AG09319 (cell line): ENCODE results near the gene BCL2L2.
A peak's percentile ranks its signal among the peaks of the same experiment; 100 is the strongest.

Experiments used
- DNase-seq: peaks from one replicate; pipeline ENCODE4 v3.0.0-alpha.2; 2010; ENCODE audit warnings: low read depth; ENCODE audit errors: extremely low read depth
- TF ChIP-seq, protein P1 (sequence below): IDR thresholded peaks from 2 replicates; pipeline ENCODE4 v1.5.1; 2011; ENCODE audit warnings: low read depth, mild to moderate bottlenecking, inconsistent platforms, low read length, moderate library complexity

The BCL2L2 gene

DNA sequence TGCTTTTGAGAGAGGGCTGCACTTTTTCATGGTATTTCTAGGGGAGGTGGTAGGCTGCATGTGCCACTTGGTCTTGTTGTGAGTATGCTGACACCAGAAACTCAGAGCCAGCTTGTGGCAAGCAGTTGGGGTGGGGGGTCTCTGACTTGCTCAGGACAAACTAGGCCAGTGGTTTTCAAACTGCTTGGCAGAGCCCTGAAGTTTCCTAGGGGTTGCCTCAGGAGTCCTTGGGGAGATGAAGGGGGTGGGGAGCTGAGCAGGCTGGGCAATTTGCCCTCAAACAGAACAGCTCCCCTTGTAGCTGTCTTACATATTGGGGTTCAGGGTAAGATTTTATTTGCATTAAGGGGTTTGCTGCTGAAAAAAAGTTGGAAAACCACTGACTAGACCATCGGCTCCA, 3.9 kb downstream of the BCL2L2 start:
- no peak for DNase-seq
- TF ChIP-seq, protein P1, sequence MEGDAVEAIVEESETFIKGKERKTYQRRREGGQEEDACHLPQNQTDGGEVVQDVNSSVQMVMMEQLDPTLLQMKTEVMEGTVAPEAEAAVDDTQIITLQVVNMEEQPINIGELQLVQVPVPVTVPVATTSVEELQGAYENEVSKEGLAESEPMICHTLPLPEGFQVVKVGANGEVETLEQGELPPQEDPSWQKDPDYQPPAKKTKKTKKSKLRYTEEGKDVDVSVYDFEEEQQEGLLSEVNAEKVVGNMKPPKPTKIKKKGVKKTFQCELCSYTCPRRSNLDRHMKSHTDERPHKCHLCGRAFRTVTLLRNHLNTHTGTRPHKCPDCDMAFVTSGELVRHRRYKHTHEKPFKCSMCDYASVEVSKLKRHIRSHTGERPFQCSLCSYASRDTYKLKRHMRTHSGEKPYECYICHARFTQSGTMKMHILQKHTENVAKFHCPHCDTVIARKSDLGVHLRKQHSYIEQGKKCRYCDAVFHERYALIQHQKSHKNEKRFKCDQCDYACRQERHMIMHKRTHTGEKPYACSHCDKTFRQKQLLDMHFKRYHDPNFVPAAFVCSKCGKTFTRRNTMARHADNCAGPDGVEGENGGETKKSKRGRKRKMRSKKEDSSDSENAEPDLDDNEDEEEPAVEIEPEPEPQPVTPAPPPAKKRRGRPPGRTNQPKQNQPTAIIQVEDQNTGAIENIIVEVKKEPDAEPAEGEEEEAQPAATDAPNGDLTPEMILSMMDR: no peak

DNA sequence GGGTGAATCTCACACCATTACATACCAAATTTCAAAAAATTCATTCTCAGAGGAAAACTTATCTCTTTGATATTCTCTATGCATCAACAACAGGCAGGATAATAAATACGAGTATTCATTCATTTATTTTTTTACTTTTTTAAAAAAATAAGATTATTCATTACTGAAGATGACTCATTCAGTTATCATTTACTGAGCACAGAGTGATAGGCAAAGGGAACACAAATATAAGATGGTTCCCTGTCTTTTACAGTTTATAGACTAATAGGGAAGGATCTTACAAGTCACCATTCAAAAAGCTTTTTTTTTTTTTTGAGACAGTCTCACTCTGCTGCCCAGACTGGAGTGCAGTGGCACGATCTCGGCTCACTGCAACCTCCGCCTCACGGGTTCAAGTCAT, 9.7 kb downstream of the BCL2L2 start:
- TF ChIP-seq, protein P1: no peak

DNA sequence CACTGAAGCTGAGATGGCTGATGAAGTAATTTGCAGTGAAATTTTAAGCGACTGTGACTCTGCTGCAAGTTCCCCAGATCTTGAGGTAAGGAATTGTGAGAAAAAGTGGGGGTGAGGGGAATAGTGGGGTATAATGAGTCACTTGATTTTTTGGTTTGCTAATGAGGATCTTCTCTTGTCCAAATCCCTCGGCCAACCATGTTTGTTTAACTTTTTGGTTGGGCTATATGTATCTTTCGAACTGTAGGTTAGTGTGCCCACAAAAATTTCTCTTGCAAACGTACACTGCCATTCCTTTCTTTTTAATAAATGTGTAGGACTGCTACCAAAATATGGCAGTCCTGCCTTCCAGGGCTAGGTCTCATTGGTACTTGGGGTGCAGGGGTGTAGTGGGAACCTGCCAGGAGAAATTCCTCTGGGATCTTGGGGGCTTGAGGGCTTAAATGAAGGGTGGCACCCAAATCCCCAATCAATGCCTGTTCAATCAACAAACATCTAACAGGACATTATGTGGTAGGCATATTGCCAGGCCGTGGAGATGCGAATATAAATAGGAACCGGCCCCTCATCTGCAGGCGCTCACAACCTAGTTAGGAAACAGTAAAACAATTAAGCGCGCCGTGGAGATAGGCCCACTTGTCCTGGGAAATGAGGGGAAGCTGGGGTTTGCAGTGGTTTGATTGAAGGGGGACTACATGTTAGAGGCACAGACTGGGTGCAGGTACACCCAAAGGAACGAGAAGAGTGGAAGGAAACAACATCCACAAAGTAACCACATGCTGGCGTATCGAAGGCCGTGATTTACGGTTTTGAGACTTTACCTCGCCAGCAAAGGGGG, 13.3 kb downstream of the BCL2L2 start:
- DNase-seq: no peak
- TF ChIP-seq, protein P1: no peak

More for the DNA sequence above, 9.7 kb downstream of the BCL2L2 start:
- no peak for DNase-seq

DNA sequence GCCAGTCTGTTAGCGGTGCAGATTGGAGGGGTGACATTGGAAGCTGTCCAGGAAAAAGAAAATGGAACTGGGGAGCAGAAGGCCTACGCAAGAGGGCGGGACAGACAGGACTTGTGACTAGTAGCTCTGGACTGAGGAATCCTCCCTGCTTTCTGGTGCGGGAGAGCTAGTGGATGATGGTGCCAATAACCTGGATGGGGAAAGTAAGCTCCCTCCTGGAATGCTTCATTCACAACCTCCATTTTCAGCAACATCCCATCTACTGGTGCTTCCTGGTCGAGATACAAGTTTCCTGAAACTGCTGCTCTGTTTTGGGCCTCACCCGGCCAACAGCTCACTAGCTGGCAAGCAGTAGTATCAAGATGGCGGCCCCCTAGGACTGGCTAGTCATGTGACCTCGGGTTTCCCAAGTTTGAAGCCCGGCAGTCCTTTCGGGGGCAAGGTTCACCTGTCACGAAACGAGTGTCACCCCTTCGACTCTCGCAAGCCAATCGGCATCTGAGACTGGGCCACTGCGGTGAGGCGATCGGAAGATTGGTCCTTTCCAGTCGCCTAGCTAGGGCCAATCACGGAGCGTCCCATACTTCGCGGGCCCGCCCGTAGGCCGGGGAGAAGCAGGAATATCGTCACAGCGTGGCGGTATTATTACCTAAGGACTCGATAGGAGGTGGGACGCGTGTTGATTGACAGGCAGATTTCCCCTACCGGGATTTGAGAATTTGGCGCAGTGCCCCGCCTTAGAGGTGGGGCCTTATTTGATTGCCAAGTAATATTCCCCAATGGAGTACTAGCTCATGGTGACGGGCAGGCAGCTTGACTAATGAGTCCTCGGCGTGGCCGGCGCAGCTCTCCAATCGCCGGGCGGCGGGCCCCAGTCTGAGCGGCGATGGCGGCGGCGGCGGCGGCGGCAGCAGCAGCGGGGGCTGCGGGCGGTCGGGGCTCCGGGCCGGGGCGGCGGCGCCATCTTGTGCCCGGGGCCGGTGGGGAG, 14.2 kb downstream of the BCL2L2 start, which contains the start of gene PABPN1:
Gene PABPN1, plus strand, starts transcription at position 874 of the 988 bp plus-strand sequence. Its CDS starts 13 bp downstream, at position 887.
- TF ChIP-seq, protein P1: no peak
- peak; percentile 100 for DNase-seq

DNA sequence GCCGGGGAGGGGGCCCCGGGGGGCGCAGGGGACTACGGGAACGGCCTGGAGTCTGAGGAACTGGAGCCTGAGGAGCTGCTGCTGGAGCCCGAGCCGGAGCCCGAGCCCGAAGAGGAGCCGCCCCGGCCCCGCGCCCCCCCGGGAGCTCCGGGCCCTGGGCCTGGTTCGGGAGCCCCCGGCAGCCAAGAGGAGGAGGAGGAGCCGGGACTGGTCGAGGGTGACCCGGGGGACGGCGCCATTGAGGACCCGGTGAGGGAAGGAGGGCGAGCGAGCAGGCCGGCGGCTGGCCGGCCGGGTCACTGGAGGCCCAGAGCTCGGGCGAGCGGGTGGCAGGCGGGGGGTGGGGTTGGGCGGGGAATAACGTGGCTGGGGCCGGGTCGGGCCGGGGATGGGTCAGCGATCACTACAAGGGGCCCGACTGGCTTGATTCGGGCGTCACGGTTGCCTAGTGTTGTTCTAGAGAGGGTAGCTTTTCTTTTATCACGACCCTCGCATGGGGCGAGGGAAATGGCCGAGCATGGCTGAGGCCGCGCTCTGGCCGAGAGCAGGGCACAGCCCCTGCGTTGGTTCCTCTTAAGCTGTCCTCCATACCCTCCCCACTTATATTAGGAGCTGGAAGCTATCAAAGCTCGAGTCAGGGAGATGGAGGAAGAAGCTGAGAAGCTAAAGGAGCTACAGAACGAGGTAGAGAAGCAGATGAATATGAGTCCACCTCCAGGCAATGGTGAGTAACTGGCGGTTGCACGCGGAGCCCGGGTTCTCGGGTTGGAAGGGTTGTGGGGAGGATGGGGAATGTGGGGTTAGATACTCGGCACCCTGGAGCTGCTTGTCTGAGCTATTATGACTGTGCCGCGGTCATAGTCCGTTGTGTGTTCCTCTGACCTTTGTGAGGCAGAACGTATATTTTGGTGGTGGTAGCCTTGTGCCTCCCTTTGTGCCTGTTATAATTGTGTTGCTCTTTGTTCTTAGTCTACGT, 15.2 kb downstream of the BCL2L2 start:
- TF ChIP-seq, protein P1: no peak
- no peak for DNase-seq

DNA sequence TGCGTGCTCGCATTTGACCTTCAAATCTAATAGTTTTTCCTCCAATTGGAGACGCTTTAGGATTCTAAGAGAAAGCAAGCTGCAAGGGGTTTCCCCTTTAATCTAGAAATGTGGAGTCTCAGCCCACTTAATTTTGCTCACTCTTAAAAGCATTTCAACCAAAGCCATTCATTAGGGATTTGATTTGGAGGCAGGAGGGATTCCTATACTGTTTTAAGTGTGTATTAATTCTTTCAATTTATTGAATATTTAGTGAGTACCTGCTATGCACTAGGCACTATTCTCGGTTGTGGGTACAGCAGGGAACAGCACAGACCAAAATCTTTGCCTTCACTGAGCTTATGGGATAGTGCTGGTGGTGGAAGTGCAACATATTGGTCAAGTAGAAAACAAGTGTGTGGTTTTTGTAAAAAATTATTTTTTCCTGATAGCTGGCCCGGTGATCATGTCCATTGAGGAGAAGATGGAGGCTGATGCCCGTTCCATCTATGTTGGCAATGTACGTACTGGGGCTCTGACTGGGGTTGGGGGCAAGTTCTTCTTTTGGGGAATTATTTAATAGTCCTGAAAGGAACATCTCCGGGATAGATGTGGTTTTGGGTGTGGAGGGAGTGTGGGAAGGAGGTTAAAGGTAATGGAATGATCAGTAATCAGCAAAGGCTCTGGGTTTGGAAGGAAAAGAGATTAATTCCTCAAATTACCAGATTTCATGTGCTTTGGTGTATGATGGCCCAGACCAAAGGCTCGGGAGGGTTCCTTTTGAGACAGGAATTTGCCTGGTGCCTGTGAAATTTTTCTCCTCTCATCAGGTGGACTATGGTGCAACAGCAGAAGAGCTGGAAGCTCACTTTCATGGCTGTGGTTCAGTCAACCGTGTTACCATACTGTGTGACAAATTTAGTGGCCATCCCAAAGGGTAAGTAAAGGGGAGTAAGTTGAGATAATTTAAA, 16.2 kb downstream of the BCL2L2 start:
- TF ChIP-seq, protein P1: no peak
- DNase-seq: no peak
